ENCODE measurements around the gene ZNF576.
A peak's percentile ranks its signal among the peaks of the same experiment; 100 is the strongest.
"Not testable (repeated sequence)": the region's sequence is repeated elsewhere in the genome, so short reads cannot be mapped to it uniquely, and the experiment has no call there.

The ZNF576 gene

DNA sequence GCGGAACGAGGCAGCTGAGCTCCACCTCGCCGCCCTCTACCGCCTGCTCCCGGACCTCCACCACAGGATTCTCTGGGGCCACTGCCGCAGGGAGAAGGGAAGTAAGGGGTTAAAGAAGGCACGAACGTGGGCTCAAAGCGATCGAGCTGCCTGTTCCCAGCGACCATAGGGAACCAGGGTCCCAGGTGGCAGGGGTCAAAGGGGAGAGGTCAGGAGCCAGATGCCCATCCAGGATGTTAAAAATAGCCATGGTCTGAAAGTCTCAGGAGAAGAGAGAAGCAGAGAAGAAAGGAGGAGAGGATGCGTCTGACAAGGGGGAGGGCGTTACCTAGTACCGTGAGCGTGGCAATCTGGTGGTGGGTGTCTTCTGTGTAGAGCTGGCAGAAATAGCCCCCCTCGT is 30.4 kb downstream of the ZNF576 start:
- DNase-seq (ENCODE audit: low read depth), result no peak

DNA sequence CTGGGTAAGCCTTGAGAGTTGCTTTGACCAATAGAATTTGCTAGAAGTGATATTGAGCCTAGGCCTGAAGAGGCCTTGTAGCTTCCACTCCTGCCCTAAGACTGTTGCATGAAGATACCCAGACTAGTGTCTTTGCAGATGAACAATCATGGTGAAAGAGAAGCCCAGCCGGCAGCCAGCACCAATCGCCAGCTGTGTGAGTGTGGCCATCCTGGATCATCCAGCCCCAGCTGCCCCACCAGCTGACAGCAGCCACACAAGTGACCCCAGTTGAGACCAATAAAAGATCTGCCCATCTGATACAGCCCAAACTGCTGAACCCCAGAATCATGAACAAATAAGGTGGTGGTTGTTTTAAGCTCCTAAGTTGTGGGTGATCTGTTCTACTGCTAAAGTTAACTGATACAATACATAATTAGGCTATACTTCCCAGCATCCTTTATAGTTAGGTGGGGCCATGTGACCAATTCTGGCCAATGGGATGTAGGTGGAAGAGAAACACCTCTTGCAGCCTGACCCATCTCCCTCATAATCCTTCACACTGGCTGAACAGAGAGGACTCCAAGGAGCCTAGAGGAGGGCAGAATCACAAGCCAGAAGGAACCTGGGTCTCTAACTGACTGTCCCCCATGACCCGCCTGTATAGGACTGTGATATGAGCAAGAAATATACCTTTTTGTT is 32.4 kb downstream of the ZNF576 start:
- no peak for DNase-seq (ENCODE audit: low read depth)

DNA sequence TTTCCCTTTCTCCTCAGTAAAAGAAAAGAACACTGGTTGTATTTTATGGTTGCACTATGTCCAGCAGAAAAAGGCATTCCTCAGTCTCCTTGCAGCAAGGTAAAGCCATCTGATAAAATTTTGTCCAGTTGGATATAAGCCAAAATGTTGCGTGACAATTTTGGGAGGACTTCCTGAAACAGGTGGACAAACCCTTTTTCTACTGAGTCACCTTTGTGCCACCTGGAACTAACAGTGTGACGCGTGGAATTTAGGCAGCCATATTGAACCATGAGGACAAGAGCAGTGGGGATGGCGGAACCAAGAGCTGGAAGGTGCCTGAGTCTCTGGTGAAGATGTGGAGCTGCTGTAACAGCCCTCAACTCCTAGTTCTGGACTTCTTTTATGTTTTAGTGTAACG is 35.1 kb downstream of the ZNF576 start:
- no peak for DNase-seq (ENCODE audit: low read depth)

DNA sequence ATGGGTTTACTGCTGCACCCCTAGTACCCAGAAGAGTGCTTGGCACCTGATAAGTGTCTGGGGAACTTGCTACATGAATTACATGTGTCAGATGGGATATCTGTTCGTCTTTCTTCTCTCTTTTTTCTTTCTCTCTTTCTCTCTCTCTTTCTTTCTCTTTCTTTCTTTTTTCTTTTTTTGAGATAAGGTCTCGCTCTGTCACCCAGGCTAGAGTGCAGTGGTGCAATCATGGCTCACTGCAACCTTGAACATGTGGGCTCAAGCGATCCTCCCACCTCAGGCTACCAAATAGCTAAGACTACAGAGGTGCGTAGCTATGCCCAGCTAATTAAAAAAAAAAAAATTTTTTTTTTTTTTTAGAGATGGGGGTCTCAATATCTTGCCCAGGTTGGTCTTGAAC is 37.1 kb downstream of the ZNF576 start:
- DNase-seq (ENCODE audit: low read depth), result no peak

DNA sequence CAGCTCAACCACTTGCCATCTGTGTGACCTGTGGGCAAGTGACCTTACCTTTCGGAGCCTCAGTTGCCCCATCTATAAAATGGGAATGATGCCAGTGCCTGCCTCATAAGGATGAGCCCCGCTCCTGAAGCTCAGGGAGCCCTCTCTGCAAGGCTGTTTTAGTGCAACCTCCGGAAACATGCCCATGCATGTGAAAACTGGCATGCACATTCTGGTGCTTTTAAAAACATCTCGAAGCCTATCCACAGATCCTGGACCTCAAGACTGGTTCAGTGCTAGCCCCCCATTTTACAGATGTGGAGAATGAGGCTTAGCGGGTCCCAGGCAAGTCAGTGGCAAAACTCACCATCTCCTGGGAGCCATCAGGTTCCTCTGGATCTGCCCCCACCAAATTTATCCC is 37.7 kb downstream of the ZNF576 start:
- no peak for DNase-seq (ENCODE audit: low read depth)

DNA sequence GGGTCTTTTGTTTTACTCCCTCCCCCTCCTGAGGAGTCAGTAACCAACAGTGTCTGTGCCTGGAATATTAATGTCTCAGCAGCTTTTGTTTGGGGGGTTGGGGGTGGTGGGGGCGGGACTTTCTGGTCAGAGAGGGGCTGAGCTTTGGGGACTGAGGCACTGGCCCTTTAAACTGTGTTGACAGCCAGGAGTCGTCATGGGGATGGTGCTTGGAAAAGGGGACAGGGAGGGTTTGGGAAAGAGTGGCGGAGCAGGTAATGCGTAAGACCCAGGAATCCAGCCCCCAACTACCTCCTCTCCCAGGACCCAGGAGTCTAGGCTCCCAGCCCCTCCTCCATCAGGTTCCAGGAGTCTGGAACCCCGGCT is 38.1 kb downstream of the ZNF576 start:
- DNase-seq (ENCODE audit: low read depth), result no peak

DNA sequence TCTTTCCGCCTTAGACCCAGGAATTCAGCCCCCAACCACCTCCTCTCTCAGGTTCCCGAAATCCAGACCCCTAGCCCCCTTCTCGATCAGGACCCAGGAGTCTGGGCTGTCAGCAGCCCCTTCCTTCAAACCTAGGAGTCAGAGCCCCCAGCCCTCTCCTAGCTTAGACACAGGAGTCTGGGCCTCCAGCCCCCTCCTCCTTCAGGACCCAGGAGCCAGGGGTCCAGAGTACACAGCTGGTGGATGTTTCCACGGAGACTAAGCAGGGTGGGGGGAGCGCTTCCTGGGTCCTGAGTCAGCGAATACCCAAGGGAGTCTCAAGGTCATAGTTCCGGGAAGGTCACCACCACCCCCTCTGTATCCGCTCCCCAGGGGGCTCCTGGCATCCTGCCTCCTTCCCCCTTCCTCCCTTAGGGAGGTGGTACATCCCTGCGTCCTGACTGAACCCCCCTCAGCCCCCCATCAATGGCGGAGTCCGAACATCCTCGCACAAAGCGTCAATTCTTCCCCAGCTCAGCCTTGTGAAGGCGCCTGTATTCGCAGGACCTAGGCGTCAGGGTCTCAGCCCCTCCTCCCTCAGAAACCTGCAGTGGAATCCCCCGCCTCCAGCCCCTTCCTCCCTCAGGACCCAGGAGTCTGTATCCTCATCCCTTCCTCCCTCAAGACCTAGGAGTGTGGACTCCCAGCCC is 38.6 kb downstream of the ZNF576 start:
- DNase-seq (ENCODE audit: low read depth), result no peak

DNA sequence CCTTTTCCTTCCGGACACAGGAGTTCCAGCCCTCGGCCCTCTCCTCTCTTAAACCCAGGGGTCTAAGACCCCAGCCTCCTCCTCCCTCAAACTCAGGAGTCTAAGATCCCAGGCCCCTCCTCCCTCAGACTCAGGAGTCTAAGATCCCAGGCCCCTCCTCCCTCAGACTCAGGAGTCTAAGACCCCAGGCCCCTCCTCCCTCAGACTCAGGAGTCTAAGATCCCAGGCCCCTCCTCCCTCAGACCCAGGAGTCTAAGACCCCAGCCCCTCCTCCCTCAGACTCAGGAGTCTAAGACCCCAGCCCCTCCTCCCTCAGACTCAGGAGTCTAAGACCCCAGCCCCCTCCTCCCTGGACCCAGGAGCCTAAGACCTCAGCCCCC is 39.2 kb downstream of the ZNF576 start:
- DNase-seq (ENCODE audit: low read depth), result not testable (repeated sequence)

DNA sequence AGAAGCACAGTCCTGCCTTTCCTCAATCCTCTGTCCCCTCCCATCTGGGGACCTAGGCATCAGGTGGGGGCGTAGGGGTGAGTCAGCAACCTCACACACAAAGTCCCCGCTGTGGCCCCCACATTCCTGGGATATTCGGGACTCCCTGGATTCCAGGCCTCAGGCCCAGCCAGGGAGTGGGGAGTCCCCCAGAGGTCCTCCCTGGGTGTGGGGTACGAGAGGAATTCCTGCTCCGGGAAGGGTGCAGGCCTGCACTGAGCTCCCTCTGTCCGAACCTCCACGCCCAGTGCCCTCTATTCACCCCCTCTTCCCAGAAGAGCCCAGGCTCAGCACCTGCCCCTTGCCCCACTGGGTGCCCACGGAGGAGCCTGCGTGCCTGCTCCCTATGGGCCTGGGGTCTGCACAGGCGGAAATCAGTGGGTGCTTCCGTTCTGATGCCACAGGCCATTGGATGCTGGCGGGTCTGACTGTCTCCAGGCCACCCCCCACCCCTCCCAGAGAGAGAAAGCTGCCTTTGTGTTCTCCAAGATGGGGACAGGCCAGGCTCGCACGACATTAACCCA is 39.8 kb downstream of the ZNF576 start:
- DNase-seq (ENCODE audit: low read depth), result no peak

DNA sequence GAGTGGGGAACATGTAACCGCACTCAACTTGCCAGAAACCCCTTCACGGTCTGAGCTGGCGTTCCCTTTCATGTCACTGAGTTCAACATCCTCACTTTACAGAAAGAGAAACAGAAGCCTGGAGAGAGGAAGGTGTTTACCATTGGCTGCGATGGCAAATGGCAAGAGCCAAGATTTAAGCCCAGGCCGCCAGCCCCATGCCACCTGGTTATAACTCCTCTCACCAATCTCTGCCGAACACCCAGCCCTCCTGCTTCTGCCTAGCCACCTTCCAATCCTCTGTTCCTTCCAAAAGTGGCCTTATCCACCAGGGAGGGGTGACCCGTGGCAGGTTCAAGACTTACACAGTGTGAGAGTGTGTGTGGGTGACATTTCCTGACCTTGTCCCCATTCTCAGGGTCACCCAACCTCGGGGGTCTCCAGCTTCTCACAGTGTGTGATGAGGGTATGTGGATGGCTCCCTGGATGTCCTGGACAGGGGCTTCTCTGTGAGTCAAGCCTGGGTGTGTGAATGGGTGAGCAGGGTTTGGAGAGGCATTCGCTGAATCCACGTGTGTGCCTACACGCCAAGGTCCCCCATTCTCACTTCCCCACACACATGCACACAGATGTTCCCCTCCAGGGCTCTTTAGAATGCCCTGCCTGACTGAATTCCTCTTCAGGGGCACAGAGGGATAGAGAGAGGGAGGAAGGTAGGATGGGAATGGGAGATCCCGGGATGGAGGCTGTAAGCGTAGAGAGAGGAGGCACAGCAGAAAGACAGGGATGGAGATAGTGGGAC is 42.0 kb downstream of the ZNF576 start:
- DNase-seq (ENCODE audit: low read depth), result no peak

DNA sequence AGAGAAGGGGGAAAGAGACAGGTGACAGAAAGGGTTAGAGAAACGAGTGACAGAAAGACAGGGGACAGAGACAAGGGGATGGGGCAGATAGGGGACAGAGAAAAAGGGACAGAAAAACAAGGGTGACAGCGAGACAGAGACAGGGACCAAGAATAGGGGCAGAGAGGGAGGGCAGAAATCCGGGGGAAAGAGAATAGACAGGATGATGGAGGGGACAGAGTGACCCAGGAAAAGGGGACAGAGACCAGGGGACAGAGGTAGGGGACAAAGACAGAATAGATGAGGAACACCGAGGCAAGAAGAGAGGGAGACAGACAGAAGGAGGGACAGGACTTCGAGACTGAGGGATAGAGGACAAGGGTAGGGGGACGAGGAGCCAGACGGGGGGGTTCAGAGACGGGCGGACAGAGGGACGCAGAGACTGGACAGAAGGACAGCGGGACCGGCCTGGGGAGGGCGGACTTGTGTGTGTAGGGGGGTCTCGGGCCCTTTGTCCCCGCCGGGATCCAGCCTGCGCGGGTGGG is 42.7 kb downstream of the ZNF576 start:
- DNase-seq (ENCODE audit: low read depth), result no peak

DNA sequence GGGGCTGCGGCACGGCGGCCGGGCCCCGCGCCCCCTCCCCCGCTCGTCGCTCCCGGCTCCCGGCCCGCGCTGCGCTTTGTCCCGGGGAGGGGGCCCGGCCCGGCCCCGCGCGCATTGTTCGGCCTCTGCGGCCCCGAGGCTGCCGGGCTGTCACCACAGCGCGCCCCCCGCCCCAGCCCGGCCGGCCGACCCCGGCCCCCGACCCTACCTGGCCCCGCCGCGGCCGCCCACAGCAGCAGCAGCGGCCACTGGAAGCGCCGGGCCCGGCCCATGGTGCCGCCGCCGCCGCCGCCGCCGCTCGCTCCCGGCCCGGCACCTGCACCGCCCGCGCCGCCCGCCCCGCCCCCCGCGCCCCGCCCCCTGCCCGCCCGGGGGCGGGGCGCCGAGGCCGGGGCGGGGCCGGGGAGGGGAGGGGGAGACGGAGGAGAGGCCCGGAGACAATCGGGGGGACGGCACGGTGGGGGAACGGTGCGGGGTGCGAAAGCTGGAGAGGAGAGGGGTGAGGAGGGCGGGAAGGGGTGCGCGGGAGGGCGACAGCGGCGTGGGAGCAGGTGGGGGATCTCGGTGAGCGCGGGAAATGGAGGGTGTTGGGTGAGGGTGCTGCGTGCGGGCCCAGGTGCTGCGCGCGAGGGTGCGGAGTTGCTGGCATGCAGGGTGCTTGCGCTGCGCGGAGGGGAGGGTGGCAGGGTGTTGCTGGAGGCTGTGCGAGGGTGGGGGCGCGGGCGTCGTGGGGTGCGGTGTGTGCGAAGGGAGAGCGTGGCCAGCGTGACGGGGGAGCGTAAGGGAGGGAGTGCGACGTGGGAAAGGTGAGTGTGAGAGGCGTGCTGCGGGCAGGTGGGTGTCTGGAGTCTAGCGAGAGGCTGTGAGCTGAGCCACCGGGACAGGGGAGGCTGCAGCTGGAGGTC is 43.4 kb downstream of the ZNF576 start, which contains the start of gene CADM4:
CADM4 (minus strand) TSS at position 332 of the 905 bp plus-strand sequence; CDS start at position 272, 60 bp downstream.
- peak; percentile 43 for DNase-seq (ENCODE audit: low read depth)

DNA sequence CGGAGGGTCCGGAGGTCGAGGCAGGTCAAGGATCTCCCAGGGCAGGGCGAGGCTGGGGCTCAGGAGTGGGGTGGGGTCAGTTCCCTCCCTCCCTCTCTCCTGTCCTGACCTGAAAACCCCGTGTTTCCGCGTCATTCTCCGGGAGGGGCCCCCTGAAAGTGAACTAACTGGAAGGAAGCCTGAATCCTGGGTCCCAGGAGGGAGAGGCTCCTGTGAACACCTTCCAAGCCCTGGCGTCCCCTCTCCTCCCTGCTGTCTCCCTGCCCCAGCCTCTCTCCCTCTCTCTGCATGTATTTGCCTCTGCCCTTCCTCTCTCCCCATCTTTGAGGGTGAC is 44.0 kb downstream of the ZNF576 start:
- DNase-seq (ENCODE audit: low read depth), result no peak

DNA sequence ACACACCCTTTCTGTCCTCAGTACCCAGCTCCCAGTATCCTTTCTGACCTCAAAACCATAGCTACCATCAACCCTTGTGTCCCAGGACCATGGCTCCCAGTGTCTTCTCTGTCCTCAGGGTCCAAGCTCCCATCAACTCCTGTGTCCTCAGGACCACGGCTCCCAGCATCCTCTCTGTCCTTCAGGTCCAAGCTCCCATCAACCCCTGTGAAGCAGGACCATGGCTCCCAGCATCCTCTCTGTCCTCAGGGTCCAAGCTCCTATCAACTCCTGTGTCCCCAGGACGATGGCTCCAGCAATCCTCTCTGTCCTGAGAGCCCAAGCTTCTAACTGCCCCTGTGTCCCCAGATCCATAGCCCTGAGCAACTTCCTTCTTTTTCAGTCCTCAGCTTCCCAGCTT is 44.9 kb downstream of the ZNF576 start:
- no peak for DNase-seq (ENCODE audit: low read depth)

DNA sequence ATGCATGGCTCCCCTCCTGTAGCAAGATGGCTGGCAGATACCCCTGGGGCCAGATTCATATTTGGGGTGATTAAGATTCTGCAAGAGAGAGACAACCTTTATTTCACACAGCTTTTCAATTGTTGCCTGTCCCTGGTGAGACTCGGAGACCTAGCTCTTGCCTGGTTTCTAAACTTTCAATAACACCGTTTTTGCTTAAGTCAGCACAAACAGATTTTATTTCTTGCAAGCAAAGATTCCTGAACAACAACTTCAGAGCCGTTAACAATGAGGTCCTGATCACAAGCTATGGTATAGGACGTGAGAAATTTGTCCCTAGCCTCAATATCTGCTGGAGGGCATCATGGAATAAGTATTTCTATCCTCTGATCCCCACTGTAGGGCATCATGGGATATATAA is 46.1 kb downstream of the ZNF576 start:
- no peak for DNase-seq (ENCODE audit: low read depth)

DNA sequence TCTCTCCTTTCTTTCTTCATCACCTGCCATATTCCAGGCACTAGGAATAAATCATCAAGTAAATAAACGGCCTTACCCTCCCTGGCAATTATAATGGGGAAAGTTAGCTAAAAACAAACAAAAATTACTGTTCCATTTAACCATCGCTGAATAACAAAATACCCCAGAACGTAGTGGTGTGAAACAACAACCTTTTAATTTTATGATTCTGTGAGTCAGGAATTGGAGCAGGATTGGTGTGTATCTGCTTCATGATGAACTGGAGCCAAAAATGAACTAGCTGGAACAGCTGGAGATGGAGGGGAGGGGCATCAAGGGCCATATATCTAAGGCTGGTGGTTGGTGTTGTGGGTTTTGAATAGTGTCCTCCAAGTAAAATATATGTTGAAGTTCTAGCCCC is 46.9 kb downstream of the ZNF576 start:
- no peak for DNase-seq (ENCODE audit: low read depth)

DNA sequence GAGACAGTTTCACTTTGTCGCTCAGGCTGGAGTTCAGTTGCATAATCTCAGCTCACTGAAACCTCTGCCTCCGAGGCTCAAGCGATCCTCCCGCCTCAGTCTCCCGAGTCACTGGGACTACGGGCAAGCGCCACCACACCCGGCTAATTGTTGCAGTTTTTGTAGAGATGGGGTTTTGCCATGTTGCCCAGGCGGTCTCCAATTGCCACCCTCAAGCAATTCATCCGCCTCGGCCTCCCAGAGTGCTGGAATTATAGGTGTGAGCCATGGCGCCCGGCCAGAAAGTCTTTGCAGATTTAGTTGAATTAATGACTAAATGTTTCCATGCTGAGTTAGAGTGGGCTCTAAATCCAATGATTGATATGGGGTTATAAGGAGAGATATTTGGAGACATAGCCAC is 47.8 kb downstream of the ZNF576 start:
- DNase-seq (ENCODE audit: low read depth), result no peak

DNA sequence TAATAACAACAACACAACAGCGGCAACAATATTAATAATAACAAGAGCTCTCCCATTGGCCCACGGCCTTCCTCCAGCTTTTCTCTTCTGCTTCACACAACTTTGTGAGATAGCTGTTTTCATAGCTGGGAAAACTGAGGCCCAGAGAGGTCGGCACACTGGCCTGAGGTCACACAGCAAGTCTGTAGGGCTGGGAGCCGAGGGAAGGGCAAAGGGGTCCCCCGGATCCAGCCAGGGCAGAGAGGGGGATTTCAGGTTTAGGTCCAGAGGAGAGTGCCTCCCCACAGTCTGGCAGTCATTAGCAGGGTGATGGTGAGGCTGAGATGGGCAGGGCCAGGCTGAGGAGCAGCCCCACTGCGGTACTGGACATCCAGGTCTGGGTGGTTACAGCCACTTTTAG is 52.2 kb downstream of the ZNF576 start:
- no peak for DNase-seq (ENCODE audit: low read depth)

DNA sequence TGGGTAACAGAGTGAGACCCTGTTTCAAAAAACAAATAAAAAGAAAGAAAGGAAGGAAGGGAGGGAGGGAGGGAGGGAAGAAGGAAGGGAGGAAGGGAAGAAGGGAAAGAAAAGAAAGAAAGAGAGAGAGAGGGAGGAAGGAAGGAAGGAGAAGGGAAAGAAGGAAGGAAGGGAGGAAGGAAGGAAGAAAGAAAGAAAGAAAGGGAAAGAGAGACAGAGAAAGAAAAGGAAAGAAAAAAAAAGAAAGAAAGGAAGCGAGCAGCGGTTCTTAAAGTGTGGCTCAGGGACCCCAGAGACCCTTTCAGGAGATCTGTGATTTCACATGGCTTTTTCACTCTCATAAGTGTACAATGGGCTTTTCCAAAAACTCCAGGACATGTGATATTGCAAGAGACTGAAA is 53.1 kb downstream of the ZNF576 start:
- DNase-seq (ENCODE audit: low read depth), result no peak

DNA sequence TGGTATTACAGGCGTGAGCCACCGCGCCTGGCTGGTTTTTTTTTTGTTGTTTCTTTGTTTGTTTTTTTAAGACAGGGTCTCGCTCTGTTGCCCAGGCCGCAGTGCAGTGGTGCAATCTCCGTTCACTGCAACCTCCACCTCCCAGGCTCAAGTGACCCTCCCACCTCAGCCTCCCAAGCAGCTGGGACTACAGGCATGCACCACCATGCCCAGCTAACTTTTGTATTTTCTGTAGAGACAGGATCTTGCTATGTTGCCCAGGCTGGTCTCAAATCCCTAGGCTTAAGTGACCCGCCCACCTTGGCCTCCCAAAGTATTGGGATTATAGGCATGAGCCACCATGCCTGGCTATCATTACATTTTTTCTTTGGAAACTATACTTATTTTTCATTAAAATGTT is 53.9 kb downstream of the ZNF576 start:
- DNase-seq (ENCODE audit: low read depth), result not testable (repeated sequence)

Data from activated T-helper 1 cell treated with Interleukin-2 at 50 U/mL for 16 hours (primary cell).